Neural crest cell (in vitro differentiated cells): ENCODE results near the gene NOL12. TPM values are rescaled to one million over a fixed set of nuclear protein-coding genes. Genes with fewer than 3 reads are reported as not detected.

Experiments
- DNase-seq: peaks from one replicate; pipeline ENCODE4 v3.0.0; 2021; ENCODE audit warnings: low read depth, mixed read lengths, low spot score
- H3K27ac Mint-ChIP-seq: one replicate; pipeline ENCODE4 v1.8.0; 2021; ENCODE audit warnings: mild to moderate bottlenecking, mixed read lengths; ENCODE audit not compliant: unreplicated experiment
- H3K27me3 Mint-ChIP-seq: 2 replicates; pipeline ENCODE4 v1.8.0; 2021; ENCODE audit warnings: low read depth, mild to moderate bottlenecking, mixed read lengths
- H3K36me3 Mint-ChIP-seq: 2 replicates; pipeline ENCODE4 v1.8.0; 2021; ENCODE audit warnings: low read depth, mild to moderate bottlenecking, mixed read lengths
- H3K4me1 Mint-ChIP-seq: 2 replicates; pipeline ENCODE4 v1.8.0; 2021; ENCODE audit warnings: mixed read lengths
- H3K4me3 Mint-ChIP-seq: one replicate; pipeline ENCODE4 v1.8.0; 2021; ENCODE audit warnings: mild to moderate bottlenecking, mixed read lengths
- H3K9me3 Mint-ChIP-seq: 2 replicates; pipeline ENCODE4 v1.8.0; 2021; ENCODE audit warnings: mixed read lengths
- total RNA-seq: library from RNA; stranded (reverse); gene quantifications from 2 replicates; pipeline ENCODE4 v1.2.1, GENCODE V29; 2021
- TF ChIP-seq, protein P1 (sequence below): fragments of 200-600 bp; sonication (generic); conservative IDR thresholded peaks from 2 replicates; pipeline ENCODE4 v1.5.0; 2021; ENCODE audit warnings: antibody characterized with exemption, mild to moderate bottlenecking

Gene NOL12
- total RNA-seq, 1 donor from 2014 or later, result 43.3 TPM

DNA sequence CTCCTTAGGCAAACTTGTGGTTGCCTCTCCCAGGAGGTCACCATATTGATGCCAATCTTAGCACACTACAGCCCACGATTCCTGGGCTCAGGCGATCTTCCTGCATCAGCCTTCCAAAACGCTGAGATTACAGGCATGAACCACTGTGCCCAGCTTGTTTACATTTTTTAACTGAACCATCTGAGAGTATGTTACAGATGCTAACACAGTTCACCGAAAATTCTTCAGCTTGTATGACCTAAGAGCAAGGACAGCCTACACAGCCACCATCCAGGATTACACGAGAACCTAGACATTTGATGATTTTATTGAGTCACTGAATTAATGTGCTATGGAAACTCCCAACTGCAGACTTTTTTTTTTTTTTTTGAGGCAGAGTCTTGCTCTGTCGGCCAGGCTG lies 16.6 kb upstream of the NOL12 start:
- Mint-ChIP-seq H3K27ac (no peak overlapping the region), H3K27me3 (no peaks in the 10 kb centered on the region), H3K36me3 (peaks cover 6% of the 10 kb centered on the region), H3K4me1 (peaks cover 12% of the 10 kb centered on the region), H3K9me3 (no peaks in the 10 kb centered on the region), H3K4me3 (peak overlapping the region; percentile 34)
- no peak for DNase-seq
- TF ChIP-seq, protein P1, sequence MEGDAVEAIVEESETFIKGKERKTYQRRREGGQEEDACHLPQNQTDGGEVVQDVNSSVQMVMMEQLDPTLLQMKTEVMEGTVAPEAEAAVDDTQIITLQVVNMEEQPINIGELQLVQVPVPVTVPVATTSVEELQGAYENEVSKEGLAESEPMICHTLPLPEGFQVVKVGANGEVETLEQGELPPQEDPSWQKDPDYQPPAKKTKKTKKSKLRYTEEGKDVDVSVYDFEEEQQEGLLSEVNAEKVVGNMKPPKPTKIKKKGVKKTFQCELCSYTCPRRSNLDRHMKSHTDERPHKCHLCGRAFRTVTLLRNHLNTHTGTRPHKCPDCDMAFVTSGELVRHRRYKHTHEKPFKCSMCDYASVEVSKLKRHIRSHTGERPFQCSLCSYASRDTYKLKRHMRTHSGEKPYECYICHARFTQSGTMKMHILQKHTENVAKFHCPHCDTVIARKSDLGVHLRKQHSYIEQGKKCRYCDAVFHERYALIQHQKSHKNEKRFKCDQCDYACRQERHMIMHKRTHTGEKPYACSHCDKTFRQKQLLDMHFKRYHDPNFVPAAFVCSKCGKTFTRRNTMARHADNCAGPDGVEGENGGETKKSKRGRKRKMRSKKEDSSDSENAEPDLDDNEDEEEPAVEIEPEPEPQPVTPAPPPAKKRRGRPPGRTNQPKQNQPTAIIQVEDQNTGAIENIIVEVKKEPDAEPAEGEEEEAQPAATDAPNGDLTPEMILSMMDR, result no peak

DNA sequence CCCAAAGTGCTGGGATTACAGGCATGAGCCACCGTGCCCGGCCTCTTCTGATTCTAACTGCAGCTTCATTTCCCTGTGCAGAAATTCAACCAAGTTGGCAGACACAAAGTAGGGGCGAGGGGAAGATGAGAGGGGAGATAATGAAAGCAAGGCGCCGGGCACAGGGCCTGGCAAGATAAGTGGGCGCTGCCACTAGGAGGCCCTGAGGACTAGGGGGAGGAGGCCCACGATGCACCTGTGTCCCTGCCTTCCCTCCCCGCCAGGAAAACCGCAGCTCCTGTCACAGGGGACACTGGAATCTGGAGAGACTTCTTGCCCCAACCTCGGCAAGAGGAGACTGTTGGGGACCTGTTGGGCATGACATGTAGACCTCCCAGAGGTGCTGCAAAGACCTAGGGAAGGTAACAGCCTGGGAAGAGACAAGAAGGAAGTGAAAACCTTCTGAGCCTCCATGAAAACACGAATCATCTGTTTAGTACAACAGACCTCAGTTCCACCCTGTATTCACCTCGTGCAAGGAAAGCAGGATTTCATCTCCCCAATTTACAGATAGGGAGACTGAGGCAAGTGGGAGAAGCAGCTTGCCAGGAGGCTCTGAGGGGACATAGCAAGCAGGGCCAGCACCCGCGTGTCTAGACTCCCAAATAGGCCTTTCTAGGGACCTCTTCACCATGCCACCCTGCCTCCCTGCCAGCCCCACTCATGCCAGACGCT lies 13.8 kb upstream of the NOL12 start:
- DNase-seq, result no peak
- H3K27me3 Mint-ChIP-seq, result peaks cover 4% of the 10 kb centered on the region
- TF ChIP-seq, protein P1, result no peak
- H3K27ac Mint-ChIP-seq, result no peak overlapping the region
- H3K4me1 Mint-ChIP-seq, result peaks cover 14% of the 10 kb centered on the region
- no peaks in the 10 kb centered on the region for H3K36me3 Mint-ChIP-seq
- H3K9me3 Mint-ChIP-seq, result no peaks in the 10 kb centered on the region
- H3K4me3 Mint-ChIP-seq, result peak overlapping the region; percentile 20

DNA sequence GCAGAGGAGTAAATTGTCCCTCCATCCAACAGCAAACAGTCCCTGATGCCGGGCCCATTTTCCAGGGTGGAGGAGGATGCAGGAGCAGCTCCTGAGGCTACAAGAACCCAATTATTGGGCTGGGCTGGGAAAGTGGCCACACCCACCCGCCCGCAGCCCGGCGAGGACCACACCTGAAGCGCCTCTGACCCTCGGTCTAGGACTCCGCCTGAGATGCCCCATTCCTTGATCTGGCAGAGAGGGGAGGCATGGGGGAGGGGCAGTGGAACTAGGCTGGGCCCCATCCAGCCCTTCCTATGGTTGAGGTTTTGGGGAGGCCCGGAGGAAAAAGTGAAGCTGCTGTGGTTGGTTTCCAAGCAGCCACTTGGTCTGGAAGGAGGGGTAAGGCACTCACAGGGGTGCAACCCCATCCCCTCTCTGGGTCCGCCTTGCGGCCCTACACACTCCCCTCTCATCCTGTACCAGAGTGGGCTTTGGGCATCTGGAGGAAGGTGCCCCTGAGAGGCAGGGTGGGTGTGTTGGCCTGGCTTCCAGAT lies 13.2 kb upstream of the NOL12 start:
- no peak overlapping the region for H3K27ac Mint-ChIP-seq
- TF ChIP-seq, protein P1, result no peak
- H3K9me3 Mint-ChIP-seq, result no peaks in the 10 kb centered on the region
- peaks cover 5% of the 10 kb centered on the region for H3K27me3 Mint-ChIP-seq
- DNase-seq, result no peak
- H3K4me1 Mint-ChIP-seq, result peaks cover 14% of the 10 kb centered on the region
- no peaks in the 10 kb centered on the region for H3K36me3 Mint-ChIP-seq
- no peak overlapping the region for H3K4me3 Mint-ChIP-seq

DNA sequence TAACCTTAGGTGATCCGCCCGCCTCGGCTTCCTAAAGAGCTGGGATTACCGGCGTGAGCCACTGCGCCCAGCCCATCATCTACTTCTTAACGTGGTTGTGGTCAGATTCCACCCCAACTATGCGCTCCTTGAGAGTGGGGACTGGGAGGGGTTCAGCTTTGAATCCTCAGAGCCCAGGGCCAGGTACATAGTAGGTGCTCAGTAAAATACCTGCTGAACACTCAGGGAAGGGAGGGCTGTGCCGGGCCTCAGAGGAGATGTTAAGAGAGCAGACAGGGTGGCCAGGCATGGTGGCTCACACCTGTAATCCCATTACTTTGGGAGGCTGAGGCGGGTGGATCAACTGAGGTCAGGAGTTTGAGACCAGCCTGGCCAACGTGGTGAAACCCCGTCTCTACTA lies 11.9 kb upstream of the NOL12 start:
- no peaks in the 10 kb centered on the region for H3K9me3 Mint-ChIP-seq
- H3K4me1 Mint-ChIP-seq, result peaks cover 10% of the 10 kb centered on the region
- DNase-seq, result no peak
- H3K27ac Mint-ChIP-seq, result no peak overlapping the region
- no peaks in the 10 kb centered on the region for H3K36me3 Mint-ChIP-seq
- TF ChIP-seq, protein P1, result no peak
- peaks cover 5% of the 10 kb centered on the region for H3K27me3 Mint-ChIP-seq
- H3K4me3 Mint-ChIP-seq, result no peak overlapping the region

DNA sequence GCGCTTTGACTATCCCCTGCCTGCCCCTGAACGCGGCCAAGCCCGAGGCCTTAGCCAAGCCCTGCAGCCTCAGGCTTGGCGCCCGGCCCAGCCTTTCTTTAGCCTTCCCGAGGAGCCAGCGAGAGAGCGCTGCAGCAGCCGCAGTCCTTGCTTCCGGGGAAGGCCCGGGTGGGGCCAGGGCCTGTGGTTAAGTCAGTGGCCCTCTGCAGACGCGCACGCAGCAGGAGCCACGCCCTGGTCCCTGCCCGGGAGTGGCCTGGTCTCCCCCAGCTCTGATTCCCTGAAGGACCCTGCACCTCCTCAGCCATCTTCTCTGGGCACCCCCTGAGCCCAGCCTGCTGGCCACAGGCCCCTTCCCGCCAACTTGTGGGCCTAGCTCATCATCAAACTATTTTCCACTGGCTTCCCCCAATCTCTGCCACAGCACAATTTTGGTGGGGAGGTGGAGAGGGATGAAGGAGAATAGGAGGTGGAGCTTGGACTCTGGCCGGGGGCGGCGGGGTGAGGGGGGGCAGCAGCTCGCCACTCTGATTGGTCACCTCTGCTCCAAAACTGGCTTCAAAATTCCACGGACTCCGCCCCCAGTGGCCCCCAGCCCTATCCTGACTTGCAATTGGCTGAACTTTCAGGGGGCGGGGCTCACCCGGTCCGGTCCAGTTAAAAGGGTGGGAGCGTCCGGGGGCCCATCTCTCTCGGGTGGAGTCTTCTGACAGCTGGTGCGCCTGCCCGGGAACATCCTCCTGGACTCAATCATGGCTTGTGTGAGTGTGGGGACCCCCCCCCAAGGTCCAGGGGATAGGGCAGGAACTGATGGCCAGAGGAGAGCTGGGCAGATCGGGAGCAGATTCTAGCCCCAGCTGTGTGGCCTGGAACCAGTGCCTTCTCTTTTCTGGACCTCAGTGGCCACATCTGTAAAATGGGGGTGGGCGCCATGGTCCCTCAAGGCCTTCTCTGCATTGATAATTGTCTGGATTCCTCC lies 10.9 kb upstream of the NOL12 start, which contains the start of gene LGALS1:
Gene LGALS1 (plus strand): TSS at position 686 of the 979 bp plus-strand sequence. CDS start 67 bp downstream, at position 753.
- peaks cover 5% of the 10 kb centered on the region for H3K27me3 Mint-ChIP-seq
- no peaks in the 10 kb centered on the region for H3K36me3 Mint-ChIP-seq
- DNase-seq, result peak; percentile 21
- peak within 1 kb of the TSS; percentile 56 for H3K4me3 Mint-ChIP-seq
- H3K27ac Mint-ChIP-seq, result no peak within 1 kb of the TSS
- H3K4me1 Mint-ChIP-seq, result peaks cover 10% of the 10 kb centered on the region
- no peaks in the 10 kb centered on the region for H3K9me3 Mint-ChIP-seq
- TF ChIP-seq, protein P1, result no peak
